OCI-LY1 (cell line): ENCODE measurements around the gene OR13J1.

Experiments used
- H2AFZ ChIP-seq: fragments of 200-600 bp; sonication (generic), shearing (Covaris generic); 2 replicates; pipeline ENCODE4 v1.6.0; 2014; ENCODE audit warnings: antibody characterized with exemption, mild to moderate bottlenecking, low read length
- H3F3A ChIP-seq: fragments of 200-600 bp; sonication (generic), shearing (Covaris generic); 2 replicates; pipeline ENCODE4 v1.6.0; 2014; ENCODE audit warnings: mild to moderate bottlenecking, antibody characterized with exemption, low read length, moderate library complexity; ENCODE audit not compliant: insufficient read depth
- H3K27ac ChIP-seq: fragments of 200-600 bp; sonication (generic); 2 replicates; pipeline ENCODE4 v1.5.1; 2014; ENCODE audit warnings: low read length, mixed run types, mild to moderate bottlenecking, low read depth; ENCODE audit not compliant: poor library complexity, severe bottlenecking
- H3K27me3 ChIP-seq: fragments of 200-600 bp; sonication (generic); 2 replicates; pipeline ENCODE4 v1.6.0; 2014; ENCODE audit warnings: antibody characterized with exemption, mild to moderate bottlenecking, low read length, moderate library complexity; ENCODE audit not compliant: insufficient read depth
- H3K36me3 ChIP-seq: fragments of 200-600 bp; sonication (generic); 2 replicates; pipeline ENCODE4 v1.6.1; 2014; ENCODE audit warnings: mild to moderate bottlenecking, antibody characterized with exemption, low read length, moderate library complexity, mixed read lengths; ENCODE audit not compliant: insufficient read depth
- H3K4me1 ChIP-seq: fragments of 200-600 bp; sonication (generic); 2 replicates; pipeline ENCODE4 v1.5.1; 2014; ENCODE audit warnings: mild to moderate bottlenecking, low read length, moderate library complexity; ENCODE audit not compliant: insufficient read depth, severe bottlenecking
- H3K4me2 ChIP-seq: fragments of 200-600 bp; sonication (generic), shearing (Covaris generic); 2 replicates; pipeline ENCODE4 v1.6.1; 2014; ENCODE audit warnings: low read length
- H3K4me3 ChIP-seq: fragments of 200-600 bp; sonication (generic); 2 replicates; pipeline ENCODE4 v1.5.1; 2014; ENCODE audit warnings: low read length, low read depth, mild to moderate bottlenecking, mixed read lengths; ENCODE audit not compliant: poor library complexity, severe bottlenecking
- H3K79me2 ChIP-seq: fragments of 200-600 bp; shearing (Covaris generic); 2 replicates; pipeline ENCODE4 v1.6.1; 2016; ENCODE audit warnings: mixed run types, low read length, mixed read lengths; ENCODE audit not compliant: insufficient read depth
- H3K9ac ChIP-seq: fragments of 200-600 bp; sonication (generic), shearing (Covaris generic); 2 replicates; pipeline ENCODE4 v1.6.1; 2014; ENCODE audit warnings: mild to moderate bottlenecking, low read length, mixed read lengths
- H3K9me2 ChIP-seq: fragments of 200-600 bp; sonication (generic), shearing (Covaris generic); 2 replicates; pipeline ENCODE4 v1.6.1; 2014; ENCODE audit warnings: low read depth, mild to moderate bottlenecking, low read length, mixed read lengths
- H3K9me3 ChIP-seq: fragments of 200-600 bp; shearing (Covaris generic); 2 replicates; pipeline ENCODE4 v1.6.1; 2014; ENCODE audit warnings: low read length, mixed read lengths
- H4K20me1 ChIP-seq: fragments of 200-600 bp; sonication (generic), shearing (Covaris generic); 2 replicates; pipeline ENCODE4 v1.6.0; 2016; ENCODE audit warnings: mild to moderate bottlenecking, low read length; ENCODE audit not compliant: insufficient read depth
- CTCF ChIP-seq: fragments of 200-600 bp; sonication (generic), shearing (Covaris generic); IDR thresholded peaks from 2 replicates; pipeline ENCODE4 v1.5.1; 2017; ENCODE audit warnings: mild to moderate bottlenecking, antibody characterized with exemption, low read length, moderate library complexity, mixed read lengths
- EZH2 ChIP-seq: fragments of 200-600 bp; sonication (generic), shearing (Covaris generic); IDR thresholded peaks from 2 replicates; pipeline ENCODE4 v1.8.0; 2017; ENCODE audit warnings: borderline replicate concordance, mixed run types, mild to moderate bottlenecking, antibody characterized with exemption, low read length, moderate library complexity, mixed read lengths

OR13J1 gene

DNA sequence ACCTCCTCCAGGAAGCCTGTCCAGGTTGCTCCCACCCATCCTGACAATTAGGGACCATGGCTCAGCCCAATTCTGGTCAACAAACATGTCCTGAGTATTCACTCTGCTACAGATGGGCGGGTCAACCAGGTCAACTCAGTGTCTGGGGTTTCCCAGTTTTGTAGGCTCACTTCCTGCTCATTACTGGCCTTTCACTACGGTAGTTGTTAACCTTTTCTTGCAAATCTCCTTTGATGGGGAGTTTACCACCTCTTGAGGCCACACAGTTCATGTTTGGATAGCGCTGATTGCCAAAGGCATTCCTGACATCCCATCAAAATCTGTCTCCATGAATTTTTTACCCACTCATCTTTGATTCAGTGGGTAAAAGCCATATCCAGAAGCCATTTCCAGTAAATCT is 27.4 kb downstream of the OR13J1 start:
- H3K79me2 ChIP-seq, result no peaks in the 10 kb centered on the region
- no peaks in the 10 kb centered on the region for H3K9me2 ChIP-seq
- H3K4me3 ChIP-seq, result no peak overlapping the region
- H4K20me1 ChIP-seq, result no peaks in the 10 kb centered on the region
- H3K27ac ChIP-seq, result no peak overlapping the region
- H3F3A ChIP-seq, result no peaks in the 10 kb centered on the region
- H3K27me3 ChIP-seq, result no peaks in the 10 kb centered on the region
- H3K9me3 ChIP-seq, result no peaks in the 10 kb centered on the region
- no peaks in the 10 kb centered on the region for H3K4me1 ChIP-seq
- no peaks in the 10 kb centered on the region for H3K36me3 ChIP-seq
- H3K9ac ChIP-seq, result no peak overlapping the region
- no peak overlapping the region for H3K4me2 ChIP-seq
- no peak overlapping the region for H2AFZ ChIP-seq
- no peak for TF ChIP-seq EZH2
- TF ChIP-seq CTCF, result no peak

- Histone ChIP-seq H3K4me3 (no peak overlapping the region), H3K4me2 (no peak overlapping the region), H3F3A (no peaks in the 10 kb centered on the region), H3K79me2 (no peaks in the 10 kb centered on the region), H2AFZ (no peak overlapping the region), H4K20me1 (no peaks in the 10 kb centered on the region), H3K27me3 (no peaks in the 10 kb centered on the region), H3K36me3 (no peaks in the 10 kb centered on the region), H3K4me1 (no peaks in the 10 kb centered on the region), H3K9ac (no peak overlapping the region), H3K9me3 (no peaks in the 10 kb centered on the region), H3K27ac (no peak overlapping the region), H3K9me2 (no peaks in the 10 kb centered on the region)
- no peak for TF ChIP-seq EZH2
- no peak for TF ChIP-seq CTCF
These were observed 28.0 kb downstream of the OR13J1 start for GRCh38 chr9:35842020-35842745.

- no peaks in the 10 kb centered on the region for H3K4me1 ChIP-seq
- H3K27me3 ChIP-seq, result no peaks in the 10 kb centered on the region
- H3K27ac ChIP-seq, result no peak overlapping the region
- no peak overlapping the region for H3K4me3 ChIP-seq
- H3K9me3 ChIP-seq, result no peaks in the 10 kb centered on the region
- H2AFZ ChIP-seq, result no peak overlapping the region
- H3K9ac ChIP-seq, result no peak overlapping the region
- TF ChIP-seq CTCF (no peak), EZH2 (no peak)
- no peaks in the 10 kb centered on the region for H3K79me2 ChIP-seq
- H3K4me2 ChIP-seq, result no peak overlapping the region
- no peaks in the 10 kb centered on the region for H3F3A ChIP-seq
- no peaks in the 10 kb centered on the region for H3K9me2 ChIP-seq
- H3K36me3 ChIP-seq, result no peaks in the 10 kb centered on the region
- H4K20me1 ChIP-seq, result no peaks in the 10 kb centered on the region
These were observed 28.6 kb downstream of the OR13J1 start for GRCh38 chr9:35841645-35841900.
